Measurements from ENCODE around the gene FLT3. TPM values are rescaled to one million over a fixed set of nuclear protein-coding genes. Genes with fewer than 3 reads are reported as not detected.

FLT3 gene
- total and polyA plus RNA-seq, 10 of the 15 experiments (the other 5 are each of a cell fraction or from before 2014, with no cell fraction given): 0.04 to 0.19 (median 0.11) TPM; not detected in 1

DNA sequence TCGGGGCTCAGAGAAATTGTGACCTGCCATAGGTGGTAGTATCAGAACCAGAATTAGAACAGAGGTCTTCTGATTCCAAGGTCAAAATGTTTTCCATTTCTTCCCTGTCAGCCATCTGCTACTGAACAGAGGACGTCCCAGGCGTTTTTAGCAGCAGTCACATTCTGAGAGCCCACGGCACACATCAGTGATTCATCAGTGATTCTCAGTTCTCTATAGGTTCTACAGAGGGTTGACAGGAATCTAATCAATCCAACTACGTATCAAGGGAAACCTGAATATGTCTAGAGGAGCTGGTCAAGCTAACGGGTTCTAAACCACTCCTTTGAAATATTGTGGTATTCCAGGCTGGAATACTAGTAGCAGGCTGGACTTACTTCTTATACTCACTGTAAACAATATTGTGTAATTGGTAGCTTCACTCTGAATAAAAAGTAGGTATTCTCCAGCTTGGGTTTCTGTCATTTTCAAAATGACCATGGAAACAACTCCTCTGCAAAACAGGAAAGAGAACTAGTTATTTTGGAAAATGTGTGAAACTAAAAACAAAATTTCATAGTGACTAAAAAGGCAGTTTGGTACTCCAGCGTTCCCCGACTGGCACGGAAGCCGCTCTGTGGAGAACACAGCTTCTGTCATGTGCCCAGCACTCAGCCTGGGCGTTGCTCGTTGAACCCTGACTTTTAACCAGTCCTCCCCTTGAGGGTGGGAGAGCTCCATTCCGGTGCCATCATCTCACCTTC, 43.2 kb downstream of the FLT3 start (continued):
- TF ChIP-seq IKZF2 (IDR thresholded peaks at IDR 0.05) (peak; percentile 81 to 82), HDGF (IDR thresholded peaks at IDR 0.05) (no peak), NRF1 (conservative IDR thresholded peaks at IDR 0.05; ENCODE audit: low read depth, low read length) (no peak), BHLHE40 (IDR thresholded peaks at IDR 0.05; ENCODE audit: borderline replicate concordance in 1 of 2, low read depth in 2 of 2, low read length in 1 of 2) (peak in 1 of 2 experiments; percentile 34; a peak in 1 of 4 replicates), SRF (IDR thresholded peaks at IDR 0.05; ENCODE audit: low read depth in 2 of 2, low read length in 2 of 2) (no peak), TBL1XR1 (IDR thresholded peaks at IDR 0.05; ENCODE audit: low read depth, low read length) (no peak), MTA2 (IDR thresholded peaks at IDR 0.05; ENCODE audit: low read depth) (peak; percentile 36; the same call in 1 of the 2 replicates), GABPA (IDR thresholded peaks at IDR 0.05; ENCODE audit: low read depth) (no peak), SP1 (IDR thresholded peaks at IDR 0.05; ENCODE audit: low read depth, low read length) (no peak), NFIC (IDR thresholded peaks at IDR 0.05; ENCODE audit: low read depth, low read length) (peak; percentile 76), FOXM1 (IDR thresholded peaks at IDR 0.05; ENCODE audit: low read depth, low read length) (peak; percentile 68), PML (IDR thresholded peaks at IDR 0.05; ENCODE audit: low read length) (no peak)
- TF ChIP-seq, protein P1, sequence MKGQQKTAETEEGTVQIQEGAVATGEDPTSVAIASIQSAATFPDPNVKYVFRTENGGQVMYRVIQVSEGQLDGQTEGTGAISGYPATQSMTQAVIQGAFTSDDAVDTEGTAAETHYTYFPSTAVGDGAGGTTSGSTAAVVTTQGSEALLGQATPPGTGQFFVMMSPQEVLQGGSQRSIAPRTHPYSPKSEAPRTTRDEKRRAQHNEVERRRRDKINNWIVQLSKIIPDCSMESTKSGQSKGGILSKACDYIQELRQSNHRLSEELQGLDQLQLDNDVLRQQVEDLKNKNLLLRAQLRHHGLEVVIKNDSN (IDR thresholded peaks at IDR 0.05; ENCODE audit: borderline replicate concordance, extremely low read length, insufficient read depth, low read depth, low read length): no peak
